A549 (cell line): ENCODE measurements around the gene HMGCL. TPM values are rescaled to one million over a fixed set of nuclear protein-coding genes. Genes with fewer than 3 reads are reported as not detected.

ENCODE experiments used
- ATAC-seq, 2 experiments: fragments of 200-7000 bp in 1 of 2; fragments of >200 bp in 1 of 2; cut with Nextera tagmentation in 1 of 2; cut with Tn5 transposase in 1 of 2; 3 replicates each; pipeline versions ENCODE4 v1.8.0 to v1.9.1; 2018 to 2020; ENCODE audit warnings: mild to moderate bottlenecking in 1 of 2, moderate library complexity in 1 of 2
- CTCF ChIA-PET: fragments of 300-600 bp; sonication (Branson Sonifier 250); formaldehyde crosslinking; extraction: SDS; loops from one replicate; lab custom pipeline; 2021; ENCODE audit warnings: antibody characterized with exemption, inconsistent platforms; lab: Yijun Ruan, JAX
- POLR2A ChIA-PET: fragments of 350-600 bp; formaldehyde crosslinking; extraction: SDS; loops from one replicate; lab custom pipeline; 2021; ENCODE audit warnings: antibody characterized with exemption, inconsistent platforms; lab: Yijun Ruan, JAX
- DNase-seq, 2 experiments: peaks; one replicate each; pipeline versions ENCODE4 v3.0.0 to v3.0.0-alpha.2; 2011 to 2016; ENCODE audit warnings: low read depth in 1 of 2, low spot score in 1 of 2
- FAIRE-seq: peaks from 2 replicates; lab custom pipeline; 2011; peaks lifted over from hg19 to GRCh38; lab: Jason Lieb, UNC
- H3K27ac ChIP-seq, 2 experiments: fragments of >200 bp; sonication (Bioruptor Twin); formaldehyde crosslinking; 3 replicates each; pipeline ENCODE4 v1.5.1; 2016 to 2017
- H3K4me1 ChIP-seq: fragments of >200 bp; sonication (Bioruptor Twin); formaldehyde crosslinking; 3 replicates; pipeline ENCODE4 v1.6.1; 2016
- H3K4me2 ChIP-seq: fragments of >200 bp; sonication (Bioruptor Twin); formaldehyde crosslinking; 3 replicates; pipeline ENCODE4 v1.6.1; 2016
- H3K4me3 ChIP-seq: fragments of >200 bp; sonication (Bioruptor Twin); formaldehyde crosslinking; 3 replicates; pipeline ENCODE4 v1.5.1; 2016
- H3K9me3 ChIP-seq: fragments of >200 bp; sonication (Bioruptor Twin); formaldehyde crosslinking; 3 replicates; pipeline ENCODE4 v1.6.1; 2016
- ATOH8 ChIP-seq: fragments of 250-450 bp; sonication (Bioruptor Pico); IDR thresholded peaks from 2 replicates; pipeline ENCODE4 v1.5.0; 2020; ENCODE audit warnings: low read depth, mild to moderate bottlenecking, moderate library complexity
- BHLHE40 ChIP-seq: IDR thresholded peaks from 2 replicates; pipeline ENCODE4 v1.6.1; 2012; ENCODE audit warnings: low read depth, low read length, inconsistent platforms
- CBX2 ChIP-seq: fragments of 200-600 bp; sonication (generic); IDR thresholded peaks from 2 replicates; pipeline ENCODE4 v1.6.1; 2016; ENCODE audit warnings: low read depth, mild to moderate bottlenecking, borderline replicate concordance
- CHD4 ChIP-seq: fragments of 200-600 bp; sonication (generic); IDR thresholded peaks from 2 replicates; pipeline ENCODE4 v1.6.1; 2016; ENCODE audit warnings: antibody characterized with exemption, mild to moderate bottlenecking, borderline replicate concordance
- EHF ChIP-seq: fragments of 250-450 bp; sonication (Bioruptor Pico); IDR thresholded peaks from 2 replicates; pipeline ENCODE4 v1.5.0; 2020; ENCODE audit warnings: mild to moderate bottlenecking
- EHMT2 ChIP-seq: fragments of 200-600 bp; sonication (generic); IDR thresholded peaks from 2 replicates; pipeline ENCODE4 v1.6.1; 2016; ENCODE audit warnings: antibody characterized with exemption, low read depth, mild to moderate bottlenecking, moderate library complexity
- ELK1 ChIP-seq: fragments of 150-350 bp; IDR thresholded peaks from 2 replicates; pipeline ENCODE4 v1.6.1; 2014; ENCODE audit warnings: low read depth, mild to moderate bottlenecking, low read length
- ESRRA ChIP-seq: fragments of 150-350 bp; IDR thresholded peaks from 2 replicates; pipeline ENCODE4 v1.6.1; 2014; ENCODE audit warnings: mild to moderate bottlenecking, low read length, borderline replicate concordance
- FOSB ChIP-seq: fragments of 250-450 bp; sonication (Bioruptor Pico); IDR thresholded peaks from 2 replicates; pipeline ENCODE4 v1.5.0; 2020; ENCODE audit warnings: mild to moderate bottlenecking, moderate library complexity
- FOXS1 ChIP-seq: fragments of 250-450 bp; sonication (Bioruptor Pico); IDR thresholded peaks from 2 replicates; pipeline ENCODE4 v1.5.0; 2020; ENCODE audit warnings: mild to moderate bottlenecking, moderate library complexity
- GATA3 ChIP-seq: IDR thresholded peaks from 2 replicates; pipeline ENCODE4 v1.6.1; 2012; ENCODE audit warnings: borderline replicate concordance
- HDAC2 ChIP-seq: fragments of 200-600 bp; sonication (generic); IDR thresholded peaks from 2 replicates; pipeline ENCODE4 v1.6.1; 2016
- HEYL ChIP-seq: fragments of 250-450 bp; sonication (Bioruptor Pico); IDR thresholded peaks from 2 replicates; pipeline ENCODE4 v1.8.0; 2021; ENCODE audit warnings: mild to moderate bottlenecking, moderate library complexity
- HMGXB4 ChIP-seq: fragments of 250-450 bp; sonication (Bioruptor Pico); IDR thresholded peaks from 2 replicates; pipeline ENCODE4 v1.5.0; 2021; ENCODE audit warnings: mild to moderate bottlenecking, moderate library complexity, borderline replicate concordance
- HOXA7 ChIP-seq: fragments of 250-450 bp; sonication (Bioruptor Pico); IDR thresholded peaks from 2 replicates; pipeline ENCODE4 v1.5.0; 2020; ENCODE audit warnings: mild to moderate bottlenecking, moderate library complexity
- HOXB13 ChIP-seq: fragments of 250-450 bp; sonication (Bioruptor Pico); IDR thresholded peaks from 2 replicates; pipeline ENCODE4 v1.5.0; 2020; ENCODE audit warnings: low read depth, mild to moderate bottlenecking, moderate library complexity
- JUN ChIP-seq, 2 experiments: fragments of >200 bp; sonication (Bioruptor Twin); formaldehyde crosslinking; IDR thresholded peaks; 2 replicates in 1 of 2; 3 replicates in 1 of 2; pipeline ENCODE4 v1.6.1; 2016 to 2017
- KDM1A ChIP-seq: fragments of 200-600 bp; sonication (generic); IDR thresholded peaks from 2 replicates; pipeline ENCODE4 v1.6.1; 2016; ENCODE audit warnings: low read depth, mild to moderate bottlenecking
- MAFK ChIP-seq: fragments of 450-650 bp; IDR thresholded peaks from 2 replicates; pipeline ENCODE4 v1.6.1; 2014; ENCODE audit not compliant: partially characterized antibody
- MAX ChIP-seq: IDR thresholded peaks from 2 replicates; pipeline ENCODE4 v1.6.1; 2012
- MYC ChIP-seq: IDR thresholded peaks from 2 replicates; pipeline ENCODE4 v1.6.1; 2012; ENCODE audit warnings: mild to moderate bottlenecking, inconsistent platforms, low read length, improper control_type of control experiment, borderline replicate concordance
- NPAS2 ChIP-seq: fragments of 250-450 bp; sonication (Bioruptor Pico); IDR thresholded peaks from 2 replicates; pipeline ENCODE4 v1.8.0; 2022; ENCODE audit warnings: mild to moderate bottlenecking, moderate library complexity, borderline replicate concordance
- POLR2A ChIP-seq: IDR thresholded peaks from 2 replicates; pipeline ENCODE4 v1.6.1; 2012; ENCODE audit warnings: mild to moderate bottlenecking, low read length
- POLR2AphosphoS2 ChIP-seq: conservative IDR thresholded peaks from 2 replicates; pipeline ENCODE4 v1.6.1; 2012; ENCODE audit warnings: low read length, improper control_type of control experiment, inconsistent platforms
- REST ChIP-seq: fragments of 200-600 bp; sonication (generic); IDR thresholded peaks from 2 replicates; pipeline ENCODE4 v1.6.1; 2016; ENCODE audit warnings: antibody characterized with exemption, mild to moderate bottlenecking, moderate library complexity
- SREBF2 ChIP-seq: fragments of 450-650 bp; IDR thresholded peaks from 2 replicates; pipeline ENCODE4 v1.6.1; 2014; ENCODE audit warnings: mild to moderate bottlenecking, moderate library complexity
- TFCP2L1 ChIP-seq: fragments of 250-450 bp; sonication (Bioruptor Pico); IDR thresholded peaks from 2 replicates; pipeline ENCODE4 v1.5.0; 2021; ENCODE audit warnings: mild to moderate bottlenecking
- TP53 ChIP-seq: fragments of 250-450 bp; sonication (Bioruptor Pico); IDR thresholded peaks from 2 replicates; pipeline ENCODE4 v1.5.0; 2021; ENCODE audit warnings: mild to moderate bottlenecking, moderate library complexity
- ZC3H11A ChIP-seq: fragments of 450-650 bp; IDR thresholded peaks from 2 replicates; pipeline ENCODE4 v1.6.1; 2014; ENCODE audit warnings: antibody characterized with exemption, mild to moderate bottlenecking
- ZNF302 ChIP-seq: fragments of 250-450 bp; sonication (Bioruptor Pico); IDR thresholded peaks from 2 replicates; pipeline ENCODE4 v1.9.0; 2021; ENCODE audit warnings: inconsistent platforms, mild to moderate bottlenecking, moderate library complexity
- WGBS: methylation state at CpG from one replicate; pipeline ENCODE4 v1.1.6; 2017; ENCODE audit errors: missing lambda C conversion rate; 5-methylcytosine and 5-hydroxymethylcytosine counted together
- polyA plus RNA-seq, 4 experiments: library from polyadenylated mRNA; depleted of rRNA in 3 of 4; stranded (reverse); fragments of >200 nt; fragmentation: RNase III in 1 of 4; extraction: RNeasy Plus Mini Kit Qiagen cat#74134 plus additional on column Dnase treatment in 1 of 4; gene quantifications; 2 replicates in 3 of 4; 3 replicates in 1 of 4; pipeline ENCODE4 v1.2.3, GENCODE V29; 2011 to 2017

HMGCL gene
- polyA plus RNA-seq, 2 of the 4 experiments (the other 2 are of a cell fraction) = 11.5 to 18.0 TPM

- 18% methylated on average over 20 of the region's 20 CpGs for WGBS
- ChIA-PET POLR2A (no interaction called here), CTCF (interaction anchor here (0.6 to 2.0 kb wide), 13 partner anchors 9 to 159 kb away, joined by 3 to 7 read pairs (median 4); no protein-coding TSS in a partner anchor)
- no peak for FAIRE-seq
- Histone ChIP-seq H3K4me3 (peak overlapping the region; percentile 64), H3K27ac (peak overlapping the region; percentile 48 to 76; a peak in 4 of 6 replicates), H3K4me2 (peak overlapping the region; percentile 83), H3K9me3 (no peaks in the 10 kb centered on the region), H3K4me1 (peaks cover 5% of the 10 kb centered on the region; the same call in 1 of the 3 replicates)
- peak in 1 of 2 experiments; percentile 31 for DNase-seq
- TF ChIP-seq ZC3H11A (no peak), FOSB (CRISPR knock-in tag) (no peak), TP53 (CRISPR knock-in tag) (no peak), FOXS1 (no peak), POLR2AphosphoS2 (no peak), EHMT2 (no peak), BHLHE40 (no peak), CBX2 (no peak), NPAS2 (no peak), MYC (no peak), POLR2A (no peak), JUN (IDR thresholded peaks at IDR 0.05) (no peak), REST (no peak), ESRRA (no peak)
- peak; percentile 57 to 65; a peak in 5 of 6 replicates for ATAC-seq
Measured at GRCh38 chr1:23868557-23869016, 43.4 kb upstream of the HMGCL start.

GRCh38 chr1:23867895-23868556, 42.8 kb upstream of the HMGCL start, which contains the start of gene FUCA1:
FUCA1 (minus strand) TSS chr1:23868290; CDS start chr1:23868286, 4 bp downstream.
- H3K4me1 ChIP-seq = peaks cover 5% of the 10 kb centered on the region; the same call in 1 of the 3 replicates
- DNase-seq = peak; percentile 86 to 93
- peak; percentile 93 to 96 for ATAC-seq
- WGBS = 2% methylated on average over 28 of the region's 71 CpGs
- no peak for FAIRE-seq
- no peaks in the 10 kb centered on the region for H3K9me3 ChIP-seq
- H3K4me2 ChIP-seq = peak within 1 kb of the TSS; percentile 83
- ChIA-PET POLR2A (no interaction called here), CTCF (interaction anchor here (0.7 to 2.0 kb wide), 9 partner anchors 10 to 160 kb away, joined by 3 to 7 read pairs (median 5); no protein-coding TSS in a partner anchor)
- peak within 1 kb of the TSS; percentile 64 for H3K4me3 ChIP-seq
- peak within 1 kb of the TSS; percentile 58 to 88 for H3K27ac ChIP-seq
- no peak for TF ChIP-seq HDAC2
- no peak for TF ChIP-seq ZNF302 (CRISPR knock-in tag)
- TF ChIP-seq ATOH8 = no peak
- no peak for TF ChIP-seq MAFK
- no peak for TF ChIP-seq EHF (CRISPR knock-in tag)
- TF ChIP-seq POLR2A = peak; percentile 70
- TF ChIP-seq SREBF2 = no peak
- TF ChIP-seq MYC = no peak
- TF ChIP-seq ELK1 = no peak
- no peak for TF ChIP-seq ZC3H11A
- TF ChIP-seq HMGXB4 (CRISPR knock-in tag) = no peak
- no peak for TF ChIP-seq KDM1A
- peak; percentile 42; the same call in 1 of the 2 replicates for TF ChIP-seq MAX
- TF ChIP-seq HEYL (CRISPR knock-in tag) = no peak
- no peak for TF ChIP-seq BHLHE40
- no peak for TF ChIP-seq CBX2
- no peak for TF ChIP-seq CHD4
- TF ChIP-seq GATA3 = no peak
- TF ChIP-seq ESRRA = no peak
- TF ChIP-seq HOXA7 (CRISPR knock-in tag) = no peak
- no peak for TF ChIP-seq HOXB13 (CRISPR knock-in tag)
- no peak for TF ChIP-seq TFCP2L1 (CRISPR knock-in tag)
